ENCODE measurements around the gene TMEM238L.

Gene TMEM238L

GRCh38 chr17:10804546-10804945 lies 647 bp upstream of the TMEM238L start:
- no peak for DNase-seq (ENCODE audit: low spot score)

GRCh38 chr17:10803350-10803749 lies 549 bp downstream of the TMEM238L start:
- no peak for DNase-seq (ENCODE audit: low spot score)

- DNase-seq (ENCODE audit: low spot score), result no peak
Measured at GRCh38 chr17:10802496-10803284, 1.2 kb downstream of the TMEM238L start.

GRCh38 chr17:10799407-10799806 lies 4.5 kb downstream of the TMEM238L start:
- DNase-seq (ENCODE audit: low spot score), result no peak

GRCh38 chr17:10798910-10799309 lies 5.0 kb downstream of the TMEM238L start:
- DNase-seq (ENCODE audit: low spot score), result no peak

GRCh38 chr17:10798332-10798749 lies 5.6 kb downstream of the TMEM238L start:
- no peak for DNase-seq (ENCODE audit: low spot score)

- DNase-seq (ENCODE audit: low spot score), result no peak
Measured at GRCh38 chr17:10797476-10798328, 6.2 kb downstream of the TMEM238L start.

GRCh38 chr17:10793816-10794215 lies 10.1 kb downstream of the TMEM238L start:
- DNase-seq (ENCODE audit: low spot score), result no peak

GRCh38 chr17:10793256-10793655 lies 10.6 kb downstream of the TMEM238L start:
- DNase-seq (ENCODE audit: low spot score), result no peak

GRCh38 chr17:10792151-10792550 lies 11.7 kb downstream of the TMEM238L start:
- DNase-seq (ENCODE audit: low spot score), result no peak

GRCh38 chr17:10790491-10791401 lies 13.2 kb downstream of the TMEM238L start:
- DNase-seq (ENCODE audit: low spot score), result no peak

- DNase-seq (ENCODE audit: low spot score), result no peak
Measured at GRCh38 chr17:10789694-10790271, 14.1 kb downstream of the TMEM238L start.

- no peak for DNase-seq (ENCODE audit: low spot score)
Measured at GRCh38 chr17:10787306-10788045, 16.4 kb downstream of the TMEM238L start.

GRCh38 chr17:10785295-10785694 lies 18.6 kb downstream of the TMEM238L start:
- no peak for DNase-seq (ENCODE audit: low spot score)

- no peak for DNase-seq (ENCODE audit: low spot score)
Measured at GRCh38 chr17:10779609-10780008, 24.3 kb downstream of the TMEM238L start.

- no peak for DNase-seq (ENCODE audit: low spot score)
Measured at GRCh38 chr17:10777890-10778289, 26.0 kb downstream of the TMEM238L start.

- no peak for DNase-seq (ENCODE audit: low spot score)
Measured at GRCh38 chr17:10777131-10777807, 26.6 kb downstream of the TMEM238L start.

GRCh38 chr17:10776381-10776780 lies 27.5 kb downstream of the TMEM238L start:
- no peak for DNase-seq (ENCODE audit: low spot score)

- no peak for DNase-seq (ENCODE audit: low spot score)
Measured at GRCh38 chr17:10775740-10776356, 28.1 kb downstream of the TMEM238L start.

GRCh38 chr17:10775058-10775457 lies 28.8 kb downstream of the TMEM238L start:
- no peak for DNase-seq (ENCODE audit: low spot score)
